ENCODE data around the gene DNASE2B.

Gene DNASE2B, protein sequence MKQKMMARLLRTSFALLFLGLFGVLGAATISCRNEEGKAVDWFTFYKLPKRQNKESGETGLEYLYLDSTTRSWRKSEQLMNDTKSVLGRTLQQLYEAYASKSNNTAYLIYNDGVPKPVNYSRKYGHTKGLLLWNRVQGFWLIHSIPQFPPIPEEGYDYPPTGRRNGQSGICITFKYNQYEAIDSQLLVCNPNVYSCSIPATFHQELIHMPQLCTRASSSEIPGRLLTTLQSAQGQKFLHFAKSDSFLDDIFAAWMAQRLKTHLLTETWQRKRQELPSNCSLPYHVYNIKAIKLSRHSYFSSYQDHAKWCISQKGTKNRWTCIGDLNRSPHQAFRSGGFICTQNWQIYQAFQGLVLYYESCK

DNA sequence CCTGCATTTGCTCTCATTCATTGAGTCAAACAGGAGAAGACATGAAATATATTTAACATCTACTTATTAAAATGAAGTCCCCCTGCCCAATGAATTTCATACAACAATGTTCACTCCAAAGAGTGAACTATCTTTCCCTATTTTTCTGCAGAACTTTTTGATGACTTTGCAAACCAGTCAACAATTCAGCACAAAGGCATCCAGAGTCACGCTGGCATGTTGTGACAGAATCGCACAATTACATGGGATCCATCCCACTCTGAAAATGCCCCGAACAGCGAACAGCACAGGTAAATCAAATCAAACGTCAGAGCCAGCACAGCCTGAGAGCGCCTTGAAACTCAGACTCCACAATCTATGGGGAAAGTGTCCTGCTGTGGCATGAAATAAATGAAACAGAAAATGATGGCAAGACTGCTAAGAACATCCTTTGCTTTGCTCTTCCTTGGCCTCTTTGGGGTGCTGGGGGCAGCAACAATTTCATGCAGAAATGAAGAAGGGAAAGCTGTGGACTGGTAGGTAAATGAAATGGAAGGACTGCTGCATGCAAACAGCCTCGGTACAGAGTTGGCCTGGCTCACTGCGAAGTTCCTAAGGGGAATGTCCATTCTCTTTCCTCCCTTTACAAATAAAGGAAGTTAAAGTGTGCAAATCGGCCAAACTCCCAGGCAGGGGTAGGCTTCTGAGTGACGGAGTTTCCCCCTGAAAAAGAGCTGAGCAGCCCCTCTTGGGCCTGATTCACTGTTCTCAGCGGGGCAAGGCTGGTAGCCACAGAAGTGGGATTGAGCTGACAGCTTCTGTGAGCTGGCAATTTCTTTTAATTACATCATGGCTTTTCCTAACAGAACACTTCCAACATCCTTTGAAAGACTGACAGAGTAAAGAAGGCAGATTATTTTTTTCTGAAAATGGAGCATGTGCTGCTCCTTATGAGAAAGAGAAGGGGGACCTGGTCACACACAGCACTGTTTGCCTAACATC, at the start of gene DNASE2B:
DNASE2B (plus strand) TSS at position 310 of the 981 bp plus-strand sequence; CDS start at position 391, 81 bp downstream.
- no peak for FAIRE-seq

DNA sequence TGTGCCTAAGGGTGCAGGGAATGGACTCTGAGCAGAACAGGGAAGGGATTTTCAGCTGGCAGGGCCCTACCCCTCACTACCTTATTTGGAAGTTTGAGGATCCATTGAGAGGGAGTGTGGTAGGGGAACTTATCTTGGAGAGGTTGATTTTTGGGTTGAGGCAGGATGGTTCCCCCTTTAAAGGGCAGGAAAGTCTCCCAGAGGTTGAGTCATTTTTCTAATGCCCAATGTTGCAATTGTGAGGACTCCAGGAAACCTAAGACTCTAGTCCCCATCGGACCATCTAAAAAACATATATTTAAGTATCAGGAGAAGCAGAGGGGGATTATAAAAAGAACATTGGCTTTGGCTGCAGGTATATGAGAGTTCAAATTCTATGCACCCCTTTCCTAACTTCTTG, 49.5 kb upstream of the DNASE2B start:
- FAIRE-seq = no peak

DNA sequence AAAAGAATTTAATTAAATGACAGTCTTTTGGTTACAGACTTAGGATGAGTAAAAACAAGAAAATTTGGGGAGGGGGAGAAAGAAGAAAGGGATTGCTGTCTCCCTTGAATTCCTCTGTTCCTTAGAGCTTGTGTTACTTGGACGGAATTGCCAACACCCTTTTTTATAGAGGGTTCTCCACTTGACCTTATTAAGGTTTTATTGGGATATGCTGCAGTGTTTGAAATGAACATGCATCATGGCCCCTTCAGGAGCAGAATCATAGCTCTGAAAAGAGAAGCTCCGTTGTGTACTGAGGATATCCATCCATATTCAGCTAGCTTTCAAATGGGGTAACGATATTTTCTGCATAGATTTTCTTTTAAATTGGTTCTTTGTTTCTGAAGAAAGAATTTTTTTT, 48.2 kb upstream of the DNASE2B start:
- FAIRE-seq = no peak

DNA sequence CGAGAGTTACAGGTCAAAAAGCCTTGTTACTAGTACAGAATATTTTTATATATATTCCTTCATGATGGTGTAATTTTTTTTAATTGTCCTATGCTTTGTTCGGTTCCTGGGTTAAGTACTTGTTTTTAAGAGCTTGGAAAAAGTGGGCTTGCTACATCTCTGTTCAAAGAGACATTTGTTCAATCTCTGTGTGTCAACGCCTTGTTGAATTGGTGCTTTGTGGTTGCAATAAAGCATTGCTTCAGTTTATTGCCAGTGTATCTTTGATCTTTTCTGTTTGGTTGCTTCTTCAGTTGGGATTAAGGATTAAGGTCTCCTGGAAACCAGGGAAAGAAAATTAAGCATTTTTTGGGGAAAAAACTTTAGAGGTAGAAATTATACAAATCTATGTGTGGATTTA, 47.7 kb upstream of the DNASE2B start:
- FAIRE-seq = no peak

DNA sequence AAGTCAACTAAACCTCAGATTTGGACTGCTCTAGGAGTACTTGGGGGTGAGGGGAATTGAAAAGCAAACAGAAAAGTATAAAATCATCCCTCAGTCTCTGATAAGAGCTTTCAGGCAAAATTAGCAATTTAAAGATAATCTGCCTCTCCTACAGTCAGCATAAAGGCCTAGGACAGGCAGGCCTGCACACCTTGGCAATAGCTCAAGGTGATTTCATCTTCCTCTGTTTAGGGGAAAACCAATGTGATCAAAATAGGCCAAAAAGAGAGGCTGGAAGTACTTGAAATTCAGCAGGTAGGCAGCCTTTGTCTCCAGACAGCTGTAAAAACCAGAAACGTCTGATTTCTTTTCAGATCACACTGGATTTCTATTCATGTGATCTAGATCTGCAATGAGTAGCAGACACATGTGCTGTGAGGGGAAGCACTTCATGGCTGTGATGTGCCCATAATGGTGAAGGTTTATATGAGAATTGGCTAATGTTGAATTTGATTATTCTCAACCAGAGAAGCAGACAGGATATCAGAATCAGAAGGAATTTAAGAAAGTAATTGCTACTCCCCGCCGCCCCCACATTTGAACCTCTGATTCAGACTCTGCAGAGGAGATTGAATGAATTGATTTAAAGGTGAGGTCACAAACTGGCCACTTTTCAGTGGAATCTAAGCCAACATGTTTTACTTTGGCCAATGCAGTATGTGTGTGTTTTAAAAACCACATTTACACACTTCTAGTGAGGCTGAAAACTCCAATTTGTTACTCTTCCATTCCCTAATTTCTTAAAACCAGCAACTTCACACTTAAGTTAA, 45.8 kb upstream of the DNASE2B start:
- no peak for FAIRE-seq

DNA sequence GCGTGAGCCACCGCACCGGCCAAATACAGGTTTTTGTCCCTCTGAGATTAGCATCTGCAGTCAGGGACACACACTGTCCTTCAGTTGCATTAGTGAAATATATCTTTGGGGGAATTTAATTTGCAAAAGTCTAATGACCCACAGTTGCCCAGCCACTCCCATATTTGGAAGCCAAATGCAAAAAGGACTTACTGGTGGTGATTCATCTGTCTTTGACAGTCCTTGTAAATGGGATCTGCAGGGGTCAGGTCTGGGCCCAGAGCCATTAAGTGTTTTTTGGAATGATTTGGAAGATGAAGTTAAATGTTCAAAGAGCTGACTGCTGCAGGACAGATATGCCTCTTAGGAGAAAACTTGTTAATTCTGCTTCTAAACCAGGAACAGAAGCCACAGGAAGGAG, 44.6 kb upstream of the DNASE2B start:
- no peak for FAIRE-seq

DNA sequence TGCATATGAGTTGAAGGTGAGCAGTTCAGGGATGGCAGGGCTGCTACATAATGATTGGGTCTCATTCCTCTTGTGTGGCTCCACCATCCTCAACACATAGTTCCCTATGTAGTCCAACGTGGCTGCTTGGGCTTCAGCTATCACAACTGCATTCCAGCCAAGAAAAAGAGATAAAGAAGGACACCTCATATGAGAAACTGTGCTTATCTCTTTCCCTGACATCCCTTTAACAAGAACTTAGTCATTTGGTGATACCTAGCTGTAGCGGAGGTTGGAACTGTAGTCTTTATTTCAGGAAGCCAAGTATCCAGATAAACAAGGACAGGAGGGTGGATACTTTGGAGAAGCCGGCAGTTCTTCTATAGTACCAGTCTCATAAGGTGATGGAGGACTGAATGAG, 42.7 kb upstream of the DNASE2B start:
- no peak for FAIRE-seq

DNA sequence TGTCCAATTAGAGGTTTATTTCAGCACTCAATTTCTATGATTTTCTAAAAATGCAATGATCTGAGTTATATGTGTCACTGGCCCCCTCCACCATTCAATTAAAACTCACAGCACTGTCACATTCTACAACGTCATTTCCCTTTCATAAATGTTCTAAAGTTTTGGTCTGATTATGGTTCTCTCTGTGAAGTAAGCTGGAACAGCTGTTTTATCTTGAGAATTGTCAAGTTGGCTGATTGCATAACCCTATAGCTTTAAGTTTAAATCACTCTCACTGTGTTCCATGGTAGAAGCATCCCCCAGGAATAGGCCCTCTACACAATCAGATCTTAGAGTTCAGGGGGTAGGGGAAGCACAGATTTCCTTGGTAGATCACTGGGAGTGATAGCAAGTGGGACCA, 41.4 kb upstream of the DNASE2B start:
- no peak for FAIRE-seq

DNA sequence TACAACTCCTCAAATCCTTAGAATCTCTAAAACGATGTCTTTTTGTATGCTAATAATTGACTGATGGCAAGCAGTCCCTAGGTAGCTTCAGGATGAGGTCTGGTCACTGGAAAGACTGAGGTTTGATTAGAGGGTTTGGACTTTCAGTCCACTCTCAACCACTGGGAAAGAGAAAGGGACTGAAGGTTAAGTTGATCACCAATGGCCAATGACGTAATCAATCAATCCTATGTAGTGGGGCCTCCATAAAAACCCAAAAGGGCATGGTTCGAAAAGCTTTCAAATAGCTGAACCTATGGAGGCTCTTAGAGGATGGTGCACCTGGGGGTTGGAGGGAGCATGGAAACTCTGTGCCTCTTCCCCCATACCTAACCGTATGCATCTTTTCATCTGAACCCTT, 39.6 kb upstream of the DNASE2B start:
- FAIRE-seq = no peak

DNA sequence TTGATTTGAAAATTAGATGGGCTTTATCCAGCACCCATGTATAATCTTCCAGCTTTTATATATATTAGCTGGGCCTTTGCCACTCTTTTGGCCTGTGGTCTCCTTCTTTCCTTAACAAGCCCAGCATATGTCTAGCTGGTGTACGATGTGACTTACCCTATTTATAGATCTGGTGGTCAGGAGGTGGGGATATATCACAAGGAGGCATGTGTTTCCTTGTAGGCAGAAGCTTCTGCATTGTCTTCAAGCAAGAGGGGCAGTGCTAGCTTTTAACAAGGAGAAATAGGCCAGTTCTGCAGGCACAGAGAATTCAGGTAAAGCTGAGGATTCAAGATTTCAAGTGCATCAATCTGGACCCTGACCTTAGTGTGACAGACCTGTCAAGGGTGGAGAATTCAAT, 38.0 kb upstream of the DNASE2B start:
- no peak for FAIRE-seq

DNA sequence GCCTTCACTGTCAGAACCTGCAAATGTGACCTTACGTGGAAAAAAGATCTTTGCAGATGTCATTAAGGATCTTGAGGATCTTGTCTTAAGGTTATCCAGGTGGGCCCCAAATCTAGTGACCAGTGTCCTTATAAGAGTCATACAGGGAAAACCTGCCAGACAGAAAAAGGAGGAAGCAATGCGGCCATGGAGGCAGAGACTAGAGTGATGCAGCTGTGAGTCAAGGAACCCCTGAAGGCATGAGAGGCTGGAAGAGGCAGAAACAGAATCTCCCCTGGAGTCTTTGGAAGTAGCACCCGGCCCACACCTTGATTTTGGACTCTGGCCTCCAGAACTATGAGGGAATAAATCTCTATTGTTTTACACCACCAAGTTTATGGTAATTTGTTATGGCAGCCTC, 36.5 kb upstream of the DNASE2B start:
- FAIRE-seq = no peak

DNA sequence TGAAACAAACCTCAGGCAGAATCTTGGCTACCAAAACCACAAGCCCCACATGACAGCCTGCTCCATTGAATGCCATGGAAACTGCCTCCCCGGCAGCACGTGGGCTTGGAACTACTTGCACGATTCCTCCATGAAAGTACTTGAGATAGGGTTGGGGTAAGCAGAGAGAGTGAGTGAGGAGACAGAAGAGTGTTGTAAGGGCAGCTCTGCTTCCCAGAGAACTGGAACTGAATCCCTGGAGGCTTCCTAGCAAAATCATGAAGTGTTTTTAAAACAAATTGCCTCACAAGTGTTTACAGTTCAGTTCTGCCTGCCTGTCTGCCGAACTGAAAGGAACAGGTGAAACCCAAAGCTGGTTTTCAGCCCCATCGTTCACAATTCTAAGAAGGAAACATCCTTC, 35.3 kb upstream of the DNASE2B start:
- FAIRE-seq = no peak

DNA sequence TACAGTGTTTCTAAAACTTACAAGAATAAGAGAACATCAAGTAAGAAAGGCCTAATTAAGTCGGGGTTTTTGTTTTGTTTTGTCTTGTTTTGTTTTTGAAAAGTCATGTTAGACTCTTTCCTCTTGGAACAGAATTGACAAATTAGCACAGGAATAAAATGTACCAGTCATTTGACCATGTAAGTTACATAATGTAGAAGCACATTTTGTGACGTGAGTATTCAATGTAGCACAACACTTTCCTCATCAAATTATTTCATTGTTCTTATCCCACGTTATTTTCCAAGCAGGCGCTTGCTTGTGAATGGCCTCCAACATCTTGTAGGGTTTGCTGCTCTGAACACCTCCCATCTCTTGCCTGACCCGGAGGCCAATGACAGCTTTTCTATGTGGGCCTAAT, 34.7 kb upstream of the DNASE2B start:
- no peak for FAIRE-seq

DNA sequence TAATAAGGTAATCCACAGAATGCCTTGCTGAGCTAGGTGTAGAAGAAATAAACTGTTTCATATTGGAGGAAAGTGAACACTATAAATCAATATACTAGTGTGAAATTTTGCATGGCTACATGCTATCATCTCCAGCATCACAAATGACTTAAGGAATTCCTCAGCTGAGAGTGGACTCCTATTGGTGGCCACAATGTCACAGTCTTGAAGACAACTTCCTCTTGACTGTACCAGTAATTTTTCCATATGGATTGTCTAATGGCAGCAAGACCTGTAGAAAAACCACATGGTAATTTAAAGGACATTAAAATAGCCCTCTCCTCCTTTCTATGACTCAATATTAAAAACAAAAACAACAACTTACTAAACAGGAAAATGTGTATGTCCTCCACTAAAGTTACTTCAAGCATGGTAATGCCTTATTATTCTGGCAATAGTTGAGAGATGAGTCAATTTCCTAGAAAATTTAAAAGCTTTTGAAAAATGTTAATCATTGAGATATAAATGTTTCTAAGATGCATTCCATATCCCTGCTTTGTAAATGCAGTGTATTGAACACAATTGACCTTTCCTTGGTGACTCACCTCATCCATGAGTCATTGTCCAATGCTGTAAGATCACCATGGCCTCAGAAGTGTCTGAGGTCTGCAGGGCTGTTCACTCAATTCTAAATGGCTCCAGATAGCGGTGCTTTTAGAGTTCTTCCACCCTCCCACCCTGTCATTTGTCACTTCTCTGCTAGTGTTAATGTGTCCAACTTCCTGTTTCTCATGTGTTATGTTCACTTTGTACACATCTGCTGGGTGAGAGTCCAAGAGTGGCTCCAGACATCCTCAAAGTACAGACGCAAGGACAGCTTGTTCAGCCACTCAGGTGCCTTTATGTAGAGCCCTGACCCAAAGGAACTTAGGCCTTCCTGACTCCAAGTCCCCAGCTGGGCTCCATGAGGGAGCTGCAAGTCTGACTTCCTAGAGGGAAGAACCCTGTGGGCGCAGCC, 32.8 kb upstream of the DNASE2B start:
- FAIRE-seq = no peak

DNA sequence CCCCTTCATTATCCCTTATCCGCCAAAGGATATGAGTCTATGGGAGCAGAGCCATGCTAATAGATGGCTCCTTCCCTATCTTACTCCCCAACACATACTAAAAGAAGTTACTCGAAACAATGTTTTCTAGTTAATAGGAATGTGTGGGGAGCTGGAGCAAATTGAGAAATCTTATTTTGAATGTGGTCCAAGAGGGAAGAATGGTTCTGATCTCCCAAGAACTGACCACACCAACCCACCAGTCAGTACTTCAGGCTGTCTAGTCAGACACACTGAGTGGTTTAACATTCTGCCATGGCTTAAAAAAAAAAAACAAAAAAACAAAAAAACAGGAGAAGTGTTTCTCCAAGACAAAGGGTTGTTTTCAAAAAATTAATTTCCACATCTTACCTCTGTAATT, 31.5 kb upstream of the DNASE2B start:
- FAIRE-seq = no peak

DNA sequence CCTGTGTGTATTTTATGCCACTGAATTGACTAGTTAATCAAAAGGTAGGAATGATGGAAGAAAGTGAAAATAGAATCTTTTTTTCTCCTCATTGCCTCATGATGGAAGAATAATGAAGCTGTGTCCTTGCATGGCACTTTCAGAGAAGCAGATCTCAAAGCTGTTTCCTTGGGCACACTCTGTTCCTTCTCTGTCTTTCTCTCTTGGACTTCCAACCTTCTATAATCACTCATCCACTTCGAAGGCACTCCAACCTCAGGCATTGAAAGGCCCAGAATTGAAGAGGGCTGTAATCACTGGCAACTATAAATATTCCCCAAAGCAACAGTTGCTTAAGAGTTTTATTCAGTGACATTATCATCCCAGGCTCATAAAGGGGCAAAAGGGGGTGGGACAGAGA, 31.1 kb upstream of the DNASE2B start:
- FAIRE-seq = no peak

DNA sequence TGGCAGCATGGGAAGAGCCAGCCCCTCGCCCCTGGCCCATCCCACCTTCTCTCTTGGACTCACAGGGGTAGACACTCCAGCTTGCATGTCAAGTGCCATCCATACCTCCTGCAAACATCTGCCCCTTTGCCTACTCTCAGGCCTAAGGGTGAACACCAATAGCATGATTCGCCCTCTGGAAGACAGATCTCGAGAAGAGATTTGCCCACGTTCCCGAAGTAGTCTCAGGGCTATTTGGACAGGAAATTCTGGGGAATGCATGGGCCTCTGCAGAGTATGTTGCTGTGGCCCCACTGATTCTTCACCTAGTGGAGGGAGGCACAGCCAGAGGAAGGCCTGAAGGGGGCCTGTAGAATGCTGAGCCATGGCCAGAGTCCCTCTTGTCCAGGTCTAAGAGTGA, 29.8 kb upstream of the DNASE2B start:
- FAIRE-seq = no peak

DNA sequence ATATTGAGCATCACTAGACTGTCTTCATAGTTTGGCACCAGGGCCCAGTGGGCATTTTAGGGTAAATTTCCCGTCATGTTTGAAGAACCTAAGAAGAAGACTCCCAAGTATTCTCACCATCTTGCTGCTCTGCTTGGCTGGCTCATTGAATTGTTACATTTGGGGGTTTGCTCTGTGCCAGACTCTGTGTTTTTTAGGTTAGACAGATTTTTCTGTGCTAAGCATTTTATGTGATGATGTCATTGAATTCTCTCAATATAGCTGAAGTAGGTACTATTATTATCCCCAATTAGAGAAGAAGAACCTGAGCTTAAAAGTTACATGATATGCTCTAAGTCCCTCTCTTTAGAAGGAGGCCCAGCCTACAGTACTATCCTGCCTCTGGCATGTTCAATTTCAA, 28.0 kb upstream of the DNASE2B start:
- FAIRE-seq = no peak

DNA sequence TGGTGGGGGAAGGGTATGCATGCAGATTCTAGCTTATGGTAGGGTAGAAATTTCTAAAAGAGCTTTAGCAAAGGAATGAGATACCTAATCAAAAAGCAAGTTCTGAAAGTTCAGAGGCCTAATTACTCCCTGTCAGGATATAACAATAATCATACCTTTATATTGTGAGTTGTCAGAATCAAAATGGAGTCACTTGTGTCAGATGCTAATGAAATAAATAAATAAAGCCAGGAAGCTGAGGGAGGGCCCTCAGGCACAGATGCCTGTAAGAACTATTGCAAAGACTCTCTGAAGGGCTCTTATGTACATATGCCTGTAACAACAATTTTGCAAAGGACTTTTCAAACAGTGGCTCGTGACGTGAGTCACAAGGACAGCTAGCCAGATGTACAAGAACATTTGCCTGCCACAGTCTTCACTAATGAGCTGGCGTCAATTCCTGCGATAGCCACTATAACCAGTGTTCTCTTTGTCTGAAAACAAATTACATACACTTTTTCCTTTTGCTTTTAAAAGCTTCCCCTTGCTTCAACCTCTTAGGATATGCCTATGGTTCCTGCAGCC, 27.4 kb upstream of the DNASE2B start:
- no peak for FAIRE-seq

DNA sequence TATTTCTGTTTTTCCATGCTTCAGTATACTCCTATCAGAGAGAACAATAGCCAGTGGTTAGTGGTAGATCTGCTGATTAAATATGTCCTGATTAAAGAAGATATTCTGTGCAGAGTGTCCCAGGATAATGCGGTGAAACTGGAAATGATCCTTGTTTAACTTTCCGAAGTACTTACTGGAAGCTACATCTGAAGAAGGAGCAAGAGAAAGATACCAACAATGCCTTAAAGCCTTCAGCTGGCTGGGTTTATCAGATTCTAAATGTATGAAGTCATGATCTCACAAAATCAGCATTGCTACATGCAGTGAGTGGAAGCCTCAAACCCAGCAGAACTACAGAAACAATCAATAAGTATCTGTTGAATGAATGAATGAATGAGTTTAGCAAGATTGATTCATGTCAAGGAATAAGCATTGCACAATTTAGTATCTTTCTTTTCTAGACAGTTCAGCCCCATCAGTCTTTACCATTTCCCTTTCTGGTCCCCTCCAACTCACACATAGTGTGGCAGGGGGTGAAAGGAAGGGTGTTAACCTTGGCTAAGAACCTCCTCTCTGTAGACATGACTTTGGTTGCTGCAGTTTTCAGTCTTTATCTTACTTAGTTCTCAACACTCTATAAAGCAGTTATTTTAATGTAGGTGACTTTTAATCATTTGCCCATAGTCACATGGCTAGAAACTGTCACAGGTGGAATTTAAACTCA, 24.7 kb upstream of the DNASE2B start:
- FAIRE-seq = no peak
